ENCODE results near the gene NBL1.
A peak's percentile ranks its signal among the peaks of the same experiment; 100 is the strongest.

The NBL1 gene

GRCh38 chr1:19643602-19644394 is at the start of gene NBL1:
Gene NBL1, plus strand, starts transcription at chr1:19644311. Its CDS starts 10,720 bp downstream, at chr1:19655031.
- no peak for DNase-seq (ENCODE audit: low spot score)

GRCh38 chr1:19596065-19596713 is 47.9 kb upstream of the NBL1 start:
- DNase-seq (ENCODE audit: low spot score): no peak

- DNase-seq (ENCODE audit: low spot score): peak; percentile 100
Measured at GRCh38 chr1:19596714-19597495, 47.2 kb upstream of the NBL1 start.

GRCh38 chr1:19597496-19598309 is 46.4 kb upstream of the NBL1 start:
- DNase-seq (ENCODE audit: low spot score): peak; percentile 77

- no peak for DNase-seq (ENCODE audit: low spot score)
Measured at GRCh38 chr1:19599810-19600209, 44.3 kb upstream of the NBL1 start.

- DNase-seq (ENCODE audit: low spot score): no peak
Measured at GRCh38 chr1:19602486-19602885, 41.6 kb upstream of the NBL1 start.

- no peak for DNase-seq (ENCODE audit: low spot score)
Measured at GRCh38 chr1:19605967-19606366, 38.1 kb upstream of the NBL1 start.

GRCh38 chr1:19606817-19607642 is 37.1 kb upstream of the NBL1 start:
- no peak for DNase-seq (ENCODE audit: low spot score)

GRCh38 chr1:19608232-19608631 is 35.9 kb upstream of the NBL1 start:
- no peak for DNase-seq (ENCODE audit: low spot score)

- no peak for DNase-seq (ENCODE audit: low spot score)
Measured at GRCh38 chr1:19610282-19610981, 33.7 kb upstream of the NBL1 start.

- no peak for DNase-seq (ENCODE audit: low spot score)
Measured at GRCh38 chr1:19612530-19612929, 31.6 kb upstream of the NBL1 start.

GRCh38 chr1:19613171-19613703 is 30.9 kb upstream of the NBL1 start:
- DNase-seq (ENCODE audit: low spot score): no peak

- DNase-seq (ENCODE audit: low spot score): no peak
Measured at GRCh38 chr1:19615438-19615837, 28.7 kb upstream of the NBL1 start.

- DNase-seq (ENCODE audit: low spot score): no peak
Measured at GRCh38 chr1:19616489-19616888, 27.6 kb upstream of the NBL1 start.

GRCh38 chr1:19617376-19617775 is 26.7 kb upstream of the NBL1 start:
- no peak for DNase-seq (ENCODE audit: low spot score)

GRCh38 chr1:19618428-19618827 is 25.7 kb upstream of the NBL1 start:
- DNase-seq (ENCODE audit: low spot score): no peak

- no peak for DNase-seq (ENCODE audit: low spot score)
Measured at GRCh38 chr1:19619697-19620384, 24.3 kb upstream of the NBL1 start.

- DNase-seq (ENCODE audit: low spot score): no peak
Measured at GRCh38 chr1:19620786-19621185, 23.3 kb upstream of the NBL1 start.

- DNase-seq (ENCODE audit: low spot score): no peak
Measured at GRCh38 chr1:19621274-19621950, 22.7 kb upstream of the NBL1 start.

All from NAMALWA (cell line).